SH-SY5Y (cell line): ENCODE measurements around the gene MMS22L.

ENCODE experiments used
- GATA2 ChIP-seq: IDR thresholded peaks from 2 replicates; pipeline ENCODE4 v1.6.1; 2011; ENCODE audit warnings: mild to moderate bottlenecking, low read depth, low read length
- GATA3 ChIP-seq: IDR thresholded peaks from 2 replicates; pipeline ENCODE4 v1.6.1; 2011; ENCODE audit warnings: low read depth, mild to moderate bottlenecking, low read length, moderate library complexity

MMS22L gene

GRCh38 chr6:97102145-97102790 is 180.7 kb downstream of the MMS22L start:
- no peak for TF ChIP-seq GATA2
- TF ChIP-seq GATA3: no peak

GRCh38 chr6:97100696-97101095 is 182.3 kb downstream of the MMS22L start:
- TF ChIP-seq GATA2: no peak
- TF ChIP-seq GATA3: no peak

GRCh38 chr6:97097068-97098047 is 185.7 kb downstream of the MMS22L start:
- TF ChIP-seq GATA2 (no peak), GATA3 (no peak)

GRCh38 chr6:97095311-97095850 is 187.6 kb downstream of the MMS22L start:
- TF ChIP-seq GATA2 (no peak), GATA3 (no peak)

GRCh38 chr6:97094376-97094775 is 188.6 kb downstream of the MMS22L start:
- TF ChIP-seq GATA2: no peak
- TF ChIP-seq GATA3: no peak

GRCh38 chr6:97092673-97093305 is 190.2 kb downstream of the MMS22L start:
- TF ChIP-seq GATA3 (no peak), GATA2 (no peak)
